HT-29 (cell line): Measurements from ENCODE around the gene DDHD1. TPM values are rescaled to one million over a fixed set of nuclear protein-coding genes. Genes with fewer than 3 reads are reported as not detected.
"Not testable (repeated sequence)": the region's sequence is repeated elsewhere in the genome, so short reads cannot be mapped to it uniquely, and the experiment has no call there.

Experiments used
- DNase-seq: peaks from one replicate; pipeline ENCODE4 v3.0.0-alpha.2; 2015; ENCODE audit warnings: low spot score
- total RNA-seq: library from RNA; depleted of rRNA; stranded (reverse); fragments of >200 nt; shearing (Covaris generic); gene quantifications from 2 replicates; pipeline ENCODE4 v1.2.3, GENCODE V29; 2014

DDHD1 gene
- total RNA-seq, 1 experiment from 2014 or later, result 7.0 TPM

DNA sequence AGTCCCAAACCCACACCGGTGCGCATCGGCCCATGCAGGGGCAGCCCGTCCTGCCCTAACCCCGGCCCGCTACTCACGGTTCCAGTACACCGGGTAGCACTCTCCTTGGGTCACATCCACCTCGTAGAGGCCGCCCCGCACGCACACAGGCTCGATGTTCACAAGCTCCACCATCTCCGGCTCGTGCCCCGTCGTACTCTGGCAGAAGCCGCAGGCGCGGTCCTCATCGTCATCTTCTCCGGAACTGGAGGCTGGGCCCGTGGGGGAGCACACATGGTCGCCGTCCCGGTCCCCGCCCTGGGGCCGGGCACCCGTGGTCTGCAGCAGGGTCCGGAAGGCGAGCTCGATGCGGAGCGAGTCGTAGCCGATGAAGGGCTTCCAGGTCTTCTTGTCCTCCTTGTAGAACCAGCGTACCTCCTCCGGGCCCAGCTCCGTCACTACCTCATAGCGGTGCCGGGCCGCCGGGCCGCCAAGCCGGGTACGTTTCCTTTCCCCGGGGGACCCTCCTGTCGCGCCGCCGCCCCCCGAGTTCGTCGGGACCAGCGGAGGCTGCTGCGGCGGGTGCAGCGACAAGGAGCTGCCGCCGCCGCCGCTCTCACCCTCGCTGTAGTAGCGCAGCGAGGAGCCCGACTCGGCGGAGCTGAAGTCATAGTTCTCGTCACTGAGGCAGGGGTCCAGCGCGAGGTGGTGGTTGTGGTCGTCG, 788 bp downstream of the DDHD1 start:
- DNase-seq, result peak; percentile 27

GRCh38 chr14:53151523-53152183, 1.5 kb downstream of the DDHD1 start:
- DNase-seq, result peak; percentile 59

DNA sequence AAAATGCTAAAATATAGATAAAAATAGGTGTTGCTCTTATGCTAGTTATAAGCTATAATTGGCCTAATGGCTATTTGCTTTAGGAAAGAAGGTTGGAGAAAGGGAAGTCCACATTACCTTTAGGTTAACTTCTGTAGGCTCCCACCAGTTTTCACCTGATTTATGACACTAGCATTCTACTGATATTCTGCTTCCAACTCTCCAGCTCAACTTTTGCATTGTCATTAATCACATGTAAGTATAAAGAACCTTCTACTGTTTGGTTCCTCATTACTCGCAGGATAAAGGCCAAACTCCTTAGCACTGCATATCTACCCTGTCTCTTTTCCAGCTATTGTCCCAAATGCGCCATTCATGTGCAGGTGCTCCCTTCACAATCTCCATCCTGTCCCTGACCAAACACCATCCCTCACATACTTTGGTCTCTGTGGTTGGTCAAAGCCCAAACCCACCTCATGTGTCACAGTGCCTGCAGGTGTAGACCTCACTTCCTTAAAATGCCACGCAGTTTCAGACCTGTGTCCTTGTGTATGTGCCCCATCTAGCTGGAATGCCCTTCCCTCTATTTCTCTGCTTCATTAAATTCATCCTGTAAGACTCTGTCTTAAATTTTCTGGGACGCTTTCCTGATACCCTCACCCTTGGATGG, 3.3 kb downstream of the DDHD1 start:
- DNase-seq, result no peak

DNA sequence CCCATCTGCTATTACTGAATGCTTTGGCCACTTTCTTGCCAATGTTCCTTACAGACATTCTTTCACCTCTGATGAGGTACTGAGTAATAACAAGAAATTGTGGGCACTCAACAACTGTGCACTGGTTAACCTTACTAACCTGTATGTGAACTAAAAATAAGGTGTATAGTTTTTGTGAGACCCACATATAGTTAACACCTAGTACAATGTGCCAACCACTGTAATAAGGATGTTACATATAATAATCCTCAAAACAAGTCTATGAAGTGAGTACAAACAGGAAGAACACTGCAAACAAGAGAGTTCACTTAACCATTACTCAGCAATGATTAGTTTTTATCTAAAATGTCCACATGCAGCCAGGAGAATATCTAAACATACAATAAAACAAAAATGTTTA, 4.5 kb downstream of the DDHD1 start:
- DNase-seq, result no peak

DNA sequence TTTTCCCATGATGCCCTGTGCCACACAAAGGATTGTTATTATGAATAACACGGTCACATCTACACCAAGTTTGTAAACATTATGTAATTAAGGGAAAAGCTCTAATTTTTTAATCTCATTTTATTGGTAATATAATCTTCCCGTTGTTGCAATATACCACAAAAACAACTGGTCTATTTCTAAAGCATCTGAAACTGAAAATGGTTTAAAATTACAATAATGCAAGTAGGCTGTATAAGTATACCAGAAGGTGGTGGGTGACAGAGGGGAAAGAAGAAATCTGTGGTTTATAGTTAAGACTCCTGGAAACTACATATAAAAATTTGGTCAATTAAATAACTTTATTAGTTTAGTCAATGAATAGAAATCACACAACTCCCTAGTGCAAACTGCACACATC, 5.2 kb downstream of the DDHD1 start:
- no peak for DNase-seq

DNA sequence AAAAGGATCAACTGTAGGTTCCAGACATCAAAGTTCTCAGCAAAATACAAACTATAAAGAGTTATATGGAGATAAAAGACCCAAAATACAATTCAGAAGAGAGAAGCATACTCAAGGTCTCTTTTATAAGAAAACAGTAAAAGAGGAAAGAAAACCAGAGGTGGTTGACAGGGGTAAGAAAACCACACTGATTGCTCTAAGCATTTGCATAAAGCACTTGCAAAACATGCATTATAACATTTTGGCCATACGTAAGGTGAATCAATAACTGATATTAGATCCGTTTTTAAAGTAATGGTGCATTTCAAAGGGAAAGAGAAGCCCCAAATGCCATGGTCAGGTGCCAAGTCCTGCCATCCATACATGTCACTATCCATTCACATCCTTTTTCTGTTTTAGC, 5.9 kb downstream of the DDHD1 start:
- no peak for DNase-seq

GRCh38 chr14:53146739-53147138, 6.4 kb downstream of the DDHD1 start:
- no peak for DNase-seq

DNA sequence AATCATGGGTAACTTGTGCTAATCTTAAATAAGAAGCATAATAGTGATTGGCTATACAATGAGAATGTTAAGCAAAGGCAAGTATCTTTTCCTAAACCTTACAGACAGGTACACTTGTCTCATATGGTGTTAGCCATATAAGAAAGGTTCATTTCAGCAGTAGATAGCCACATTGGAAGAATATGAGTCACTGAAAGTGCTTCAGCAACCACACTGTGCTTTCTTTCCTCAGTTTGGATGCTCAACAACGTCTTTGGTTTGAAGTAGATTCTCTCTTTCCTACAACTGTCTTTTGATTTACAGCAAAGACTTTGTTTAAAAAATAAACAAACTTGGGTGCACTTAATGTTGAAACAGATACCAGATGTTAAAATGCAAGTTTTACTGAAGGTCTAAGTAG, 8.9 kb downstream of the DDHD1 start:
- DNase-seq, result no peak

DNA sequence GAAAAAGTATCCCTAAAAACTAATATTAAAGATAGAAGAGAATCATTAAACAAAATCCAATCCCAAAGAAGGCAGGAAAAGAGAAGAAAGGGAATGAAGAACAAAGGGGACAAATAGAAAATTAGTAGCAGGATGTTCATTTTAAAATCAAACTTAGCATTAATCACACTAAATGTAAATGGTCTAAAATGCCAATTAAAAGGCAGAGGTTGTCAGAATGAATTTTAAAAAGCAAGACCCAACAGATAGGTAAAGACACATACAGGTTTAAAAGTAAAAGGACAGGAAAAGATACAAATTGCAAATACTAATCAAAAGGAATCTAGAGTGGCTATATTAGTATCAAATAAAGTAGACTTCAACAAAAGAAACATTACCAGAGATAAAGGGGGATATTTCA, 12.5 kb downstream of the DDHD1 start:
- DNase-seq, result no peak

DNA sequence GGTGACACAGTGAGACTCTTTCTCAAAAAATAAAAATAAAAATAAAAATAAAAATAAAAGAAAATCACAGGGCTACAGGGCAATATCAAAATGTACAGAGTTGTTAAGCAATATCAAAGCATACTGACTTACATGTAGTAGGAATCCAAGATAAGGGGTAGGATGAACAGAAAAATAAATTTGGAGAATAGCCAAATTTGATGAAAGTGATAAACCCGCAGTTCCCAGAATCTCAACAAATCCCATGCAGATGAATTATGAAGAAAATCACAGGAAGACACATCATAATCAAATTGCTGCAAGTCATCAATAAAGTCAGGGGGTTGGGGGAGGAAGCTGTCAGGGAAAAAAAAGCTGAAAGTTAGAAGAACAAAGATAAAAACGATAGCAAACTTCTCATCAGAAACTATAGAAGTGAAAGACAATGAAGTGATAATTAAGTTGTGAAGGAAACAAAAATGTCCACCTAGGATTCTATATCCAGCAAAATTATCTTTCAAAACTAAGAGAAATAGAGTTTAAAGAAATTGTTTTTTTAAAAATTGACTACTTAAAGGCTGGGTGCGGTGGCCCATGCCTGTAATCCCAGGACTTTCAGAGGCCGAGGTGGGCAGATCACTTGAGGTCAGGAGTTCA, 15.4 kb downstream of the DDHD1 start:
- no peak for DNase-seq

GRCh38 chr14:53130491-53130890, 22.6 kb downstream of the DDHD1 start:
- DNase-seq, result not testable (repeated sequence)

- no peak for DNase-seq
Observed at GRCh38 chr14:53128303-53129028, 24.7 kb downstream of the DDHD1 start.

- no peak for DNase-seq
Observed at GRCh38 chr14:53127832-53128231, 25.3 kb downstream of the DDHD1 start.

GRCh38 chr14:53127151-53127550, 26.0 kb downstream of the DDHD1 start:
- no peak for DNase-seq

DNA sequence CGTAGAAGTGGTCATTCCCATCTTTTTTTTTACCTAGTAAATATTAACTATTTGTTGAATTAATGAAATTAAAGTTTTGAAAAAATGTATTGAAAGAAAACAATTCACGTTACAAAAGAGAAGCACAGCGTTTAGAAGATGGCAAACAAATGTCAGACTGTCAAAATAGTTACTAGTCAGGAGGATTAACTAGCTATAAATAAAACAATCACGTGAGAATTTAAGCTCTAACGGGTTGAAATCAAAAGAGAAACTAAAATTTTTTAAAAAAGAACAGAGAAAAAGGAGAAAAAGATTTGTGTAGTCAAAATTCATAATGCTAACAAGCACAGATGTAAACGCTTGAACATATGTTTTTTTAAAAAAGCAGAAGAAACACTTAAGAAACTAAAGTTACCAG, 26.4 kb downstream of the DDHD1 start:
- no peak for DNase-seq

GRCh38 chr14:53124786-53125185, 28.3 kb downstream of the DDHD1 start:
- DNase-seq, result no peak

DNA sequence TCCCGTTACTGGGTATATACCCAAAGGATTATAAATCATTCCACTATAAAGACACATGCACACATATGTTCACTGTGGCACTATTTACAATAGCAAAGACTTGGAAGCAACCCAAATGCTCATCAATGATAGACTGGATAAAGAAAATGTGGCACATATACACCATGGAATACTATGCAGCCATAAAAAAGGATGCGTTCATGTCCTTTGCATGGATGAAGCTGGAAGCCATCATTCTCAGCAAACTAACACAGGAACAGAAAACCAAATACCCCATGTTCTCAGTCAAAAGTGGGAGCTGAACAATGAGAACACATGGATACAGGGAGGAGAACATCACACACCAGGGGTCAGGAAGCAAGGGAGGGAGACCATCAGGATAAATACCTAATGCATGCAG, 31.7 kb downstream of the DDHD1 start:
- not testable (repeated sequence) for DNase-seq

DNA sequence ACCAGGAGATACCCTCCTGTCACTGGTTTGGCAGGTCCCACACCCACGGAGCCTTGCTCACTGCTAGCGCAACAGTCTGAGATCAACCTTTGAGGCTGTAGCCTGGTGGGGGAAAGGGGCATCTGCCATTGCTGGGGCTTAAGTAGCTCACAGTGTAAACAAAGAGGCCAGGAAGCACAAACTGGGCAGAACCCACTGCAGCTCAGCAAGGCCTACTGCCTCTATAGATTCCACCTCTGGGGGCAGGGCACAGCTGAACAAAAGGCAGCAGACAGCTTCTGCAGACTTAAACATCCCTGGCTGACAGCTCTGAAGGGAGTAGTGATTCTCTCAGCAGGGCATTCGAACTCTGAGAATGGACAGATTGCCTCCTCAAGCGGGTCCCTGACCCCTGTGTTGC, 35.6 kb downstream of the DDHD1 start:
- not testable (repeated sequence) for DNase-seq

GRCh38 chr14:53113989-53114388, 39.1 kb downstream of the DDHD1 start:
- no peak for DNase-seq

GRCh38 chr14:53110096-53110495, 43.0 kb downstream of the DDHD1 start:
- no peak for DNase-seq

GRCh38 chr14:53109105-53110041, 43.8 kb downstream of the DDHD1 start:
- DNase-seq, result no peak
